NCI-H2107 treated with DMSO at 0.1 percent for 48 hours (cell line): ENCODE results near the gene PPP1R3D.
"Not testable (repeated sequence)": the region's sequence is repeated elsewhere in the genome, so short reads cannot be mapped to it uniquely, and the experiment has no call there.

Experiments used
- DNase-seq: peaks from one replicate; lab custom pipeline; 2025; ENCODE audit not compliant: unreplicated experiment; lab: John Stamatoyannopoulos, UW

Gene PPP1R3D

GRCh38 chr20:59940129-59940955 is at the start of gene PPP1R3D, which contains the start of gene FAM217B:
PPP1R3D (minus strand) TSS chr20:59940305; CDS start chr20:59939931, 374 bp downstream.
FAM217B (plus strand) TSS chr20:59940389; CDS start chr20:59943944, 3,555 bp downstream.
- peak; percentile 77 for DNase-seq

- no peak for DNase-seq
Observed at GRCh38 chr20:59988141-59988540, 48.0 kb upstream of the PPP1R3D start.

GRCh38 chr20:59987135-59987534 is 47.0 kb upstream of the PPP1R3D start:
- DNase-seq, result no peak

- DNase-seq, result no peak
Observed at GRCh38 chr20:59985864-59986263, 45.8 kb upstream of the PPP1R3D start.

- no peak for DNase-seq
Observed at GRCh38 chr20:59985164-59985563, 45.1 kb upstream of the PPP1R3D start.

GRCh38 chr20:59984541-59984940 is 44.4 kb upstream of the PPP1R3D start:
- DNase-seq, result no peak

- DNase-seq, result no peak
Observed at GRCh38 chr20:59983076-59983475, 43.0 kb upstream of the PPP1R3D start.

- no peak for DNase-seq
Observed at GRCh38 chr20:59977086-59977485, 37.0 kb upstream of the PPP1R3D start.

- no peak for DNase-seq
Observed at GRCh38 chr20:59976156-59976782, 36.2 kb upstream of the PPP1R3D start.

- DNase-seq, result peak; percentile 35
Observed at GRCh38 chr20:59972037-59972801, 32.1 kb upstream of the PPP1R3D start.

- DNase-seq, result no peak
Observed at GRCh38 chr20:59971428-59971827, 31.3 kb upstream of the PPP1R3D start.

GRCh38 chr20:59966428-59966827 is 26.3 kb upstream of the PPP1R3D start:
- DNase-seq, result no peak

- DNase-seq, result no peak
Observed at GRCh38 chr20:59962155-59962554, 22.1 kb upstream of the PPP1R3D start.

- DNase-seq, result no peak
Observed at GRCh38 chr20:59961423-59961822, 21.3 kb upstream of the PPP1R3D start.

GRCh38 chr20:59958626-59959025 is 18.5 kb upstream of the PPP1R3D start:
- peak; percentile 64 for DNase-seq

GRCh38 chr20:59958123-59958522 is 18.0 kb upstream of the PPP1R3D start, which contains the start of gene CDH26:
CDH26 (plus strand) TSS chr20:59958423; CDS start chr20:59958727, 304 bp downstream.
- peak; percentile 46 for DNase-seq

- DNase-seq, result not testable (repeated sequence)
Observed at GRCh38 chr20:59957568-59957967, 17.5 kb upstream of the PPP1R3D start.

GRCh38 chr20:59955131-59955796 is 15.2 kb upstream of the PPP1R3D start:
- DNase-seq, result peak; percentile 53

GRCh38 chr20:59954718-59955117 is 14.6 kb upstream of the PPP1R3D start:
- no peak for DNase-seq

GRCh38 chr20:59949911-59950310 is 9.8 kb upstream of the PPP1R3D start:
- DNase-seq, result peak; percentile 38
